ENCODE data around the gene TBX3.

The TBX3 gene

GRCh38 chr12:114684870-114685273 lies 897 bp upstream of the TBX3 start:
- in situ Hi-C loops (cut with HindIII; ENCODE audit: low sequenced_read_pairs): loop anchor here (5.0 kb wide), 3 partner anchors 42 to 217 kb away; no protein-coding TSS in a partner anchor

DNA sequence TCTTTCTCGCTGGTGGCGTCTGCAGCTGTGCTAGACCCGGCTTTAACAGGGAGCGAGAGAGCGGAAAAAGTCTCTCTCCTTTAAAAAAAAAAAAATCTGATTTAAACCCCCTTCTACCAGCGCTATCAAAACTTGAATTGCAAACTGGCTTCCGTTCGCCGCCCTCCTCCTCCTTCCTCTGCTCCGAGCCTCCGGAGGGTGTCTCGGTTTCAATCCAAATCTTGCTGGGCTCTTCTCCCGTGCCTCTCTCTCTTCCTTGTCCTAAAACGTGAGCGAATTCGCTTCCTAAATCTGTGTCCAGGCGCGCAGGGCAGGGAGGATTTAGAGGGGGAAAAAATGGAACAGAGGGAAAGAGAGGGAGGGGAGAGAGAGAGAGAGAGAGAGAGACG lies 272 bp downstream of the TBX3 start:
- in situ Hi-C loops (cut with HindIII; ENCODE audit: low sequenced_read_pairs): no loop called here

GRCh38 chr12:114682785-114683708 lies 928 bp downstream of the TBX3 start:
- in situ Hi-C loops (cut with HindIII; ENCODE audit: low sequenced_read_pairs): no loop called here

- in situ Hi-C loops (cut with HindIII; ENCODE audit: low sequenced_read_pairs): no loop called here
These were observed 1.7 kb downstream of the TBX3 start for GRCh38 chr12:114682106-114682784.

- in situ Hi-C loops (cut with HindIII; ENCODE audit: low sequenced_read_pairs): no loop called here
These were observed 2.7 kb downstream of the TBX3 start for GRCh38 chr12:114681116-114681871.

DNA sequence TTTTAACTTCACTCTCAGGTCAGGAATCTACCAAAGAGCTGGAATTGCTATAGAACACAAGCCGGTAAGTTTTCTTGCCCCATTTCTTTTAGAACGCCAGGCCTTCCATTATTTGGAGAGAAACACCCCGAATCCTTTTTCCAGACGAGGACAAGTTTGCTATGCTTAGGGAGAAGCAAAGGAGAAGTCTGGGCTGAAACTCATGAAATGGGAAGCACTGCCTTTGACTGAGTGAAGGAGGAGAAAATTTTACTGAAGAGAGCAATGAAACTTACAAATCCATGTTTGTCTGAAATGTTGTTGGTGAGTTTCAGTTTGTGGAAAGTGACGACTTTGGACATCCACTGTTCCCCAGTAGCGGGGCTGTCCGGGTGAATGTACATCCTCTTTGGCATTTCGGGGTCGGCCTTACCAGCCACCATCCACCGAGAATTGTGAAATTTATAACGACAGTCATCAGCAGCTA lies 3.3 kb downstream of the TBX3 start:
- in situ Hi-C loops (cut with HindIII; ENCODE audit: low sequenced_read_pairs): no loop called here

DNA sequence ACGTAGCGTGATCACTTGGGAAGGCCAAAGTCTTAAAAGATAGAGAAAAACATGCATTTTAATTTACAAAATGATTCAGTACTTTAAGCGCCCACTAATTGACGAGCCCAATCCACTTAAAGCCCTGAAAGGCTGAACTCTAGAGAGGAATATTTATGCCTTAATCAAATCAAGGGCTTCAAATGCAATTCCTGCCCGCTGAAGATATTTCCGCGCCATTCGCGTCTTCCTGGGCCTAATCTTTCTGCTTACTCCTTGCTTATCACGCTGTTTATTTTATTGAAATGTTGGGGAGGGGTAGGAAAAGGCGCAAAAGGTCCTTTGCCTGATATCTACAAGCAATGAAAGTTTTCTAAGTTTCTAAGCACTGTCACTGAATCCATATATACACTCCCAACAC lies 4.0 kb downstream of the TBX3 start:
- in situ Hi-C loops (cut with HindIII; ENCODE audit: low sequenced_read_pairs): loop anchor here (5.0 kb wide), 1 partner anchor 467 kb away; no protein-coding TSS in a partner anchor

GRCh38 chr12:114679452-114679875 lies 4.5 kb downstream of the TBX3 start:
- in situ Hi-C loops (cut with HindIII; ENCODE audit: low sequenced_read_pairs): loop anchor here (5.0 kb wide), 1 partner anchor 468 kb away; no protein-coding TSS in a partner anchor

GRCh38 chr12:114678718-114679117 lies 5.3 kb downstream of the TBX3 start:
- in situ Hi-C loops (cut with HindIII; ENCODE audit: low sequenced_read_pairs): loop anchor here (5.0 kb wide), 1 partner anchor 469 kb away; no protein-coding TSS in a partner anchor

GRCh38 chr12:114678028-114678427 lies 5.9 kb downstream of the TBX3 start:
- in situ Hi-C loops (cut with HindIII; ENCODE audit: low sequenced_read_pairs): loop anchor here (5.0 kb wide), 1 partner anchor 469 kb away; no protein-coding TSS in a partner anchor

- in situ Hi-C loops (cut with HindIII; ENCODE audit: low sequenced_read_pairs): loop anchor here (5.0 kb wide), 1 partner anchor 471 kb away; no protein-coding TSS in a partner anchor
These were observed 7.7 kb downstream of the TBX3 start for GRCh38 chr12:114676142-114676741.

DNA sequence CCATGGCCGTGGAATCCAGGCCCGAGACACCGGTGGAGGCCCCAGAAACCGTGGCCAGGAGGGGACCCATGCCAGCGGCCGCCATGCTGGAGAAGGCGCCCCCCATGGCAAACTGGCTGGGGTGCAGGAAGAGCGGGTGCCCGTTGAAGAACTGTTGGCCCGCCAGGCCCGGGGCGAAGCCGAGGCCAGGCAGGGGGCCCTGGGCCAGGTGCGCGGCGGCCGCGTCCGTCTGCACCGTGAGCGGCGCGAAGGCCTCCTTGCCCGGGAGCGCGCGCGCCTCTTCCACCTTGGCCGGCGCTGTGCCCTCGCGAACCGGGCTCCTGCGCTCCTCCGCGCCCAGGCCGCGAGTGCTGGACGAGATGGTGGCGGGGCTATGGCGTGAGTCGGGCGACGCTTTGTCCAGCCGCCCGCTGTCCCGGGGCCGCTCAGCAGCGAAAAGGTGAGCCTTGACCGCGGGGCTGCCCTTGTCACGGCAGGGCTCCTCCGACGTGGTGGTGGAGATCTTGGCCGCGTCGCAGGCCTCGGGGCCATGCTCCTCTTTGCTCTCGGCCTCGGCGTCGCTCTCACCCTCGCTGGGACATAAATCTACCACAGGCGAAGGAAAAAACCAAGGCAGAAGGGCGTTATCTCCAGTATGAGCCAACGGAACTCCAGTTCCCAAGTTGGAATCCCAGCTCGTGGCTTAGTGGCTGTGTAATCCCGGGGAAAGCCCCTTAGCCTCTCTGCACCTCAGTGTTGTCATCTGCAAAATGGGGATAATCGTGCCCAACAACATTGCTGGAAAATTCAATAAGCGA lies 9.5 kb downstream of the TBX3 start:
- in situ Hi-C loops (cut with HindIII; ENCODE audit: low sequenced_read_pairs): loop anchor here (5.0 kb wide), 1 partner anchor 473 kb away; no protein-coding TSS in a partner anchor

- in situ Hi-C loops (cut with HindIII; ENCODE audit: low sequenced_read_pairs): no loop called here
These were observed 10.1 kb downstream of the TBX3 start for GRCh38 chr12:114673901-114674250.

- in situ Hi-C loops (cut with HindIII; ENCODE audit: low sequenced_read_pairs): no loop called here
These were observed 10.7 kb downstream of the TBX3 start for GRCh38 chr12:114673169-114673833.

DNA sequence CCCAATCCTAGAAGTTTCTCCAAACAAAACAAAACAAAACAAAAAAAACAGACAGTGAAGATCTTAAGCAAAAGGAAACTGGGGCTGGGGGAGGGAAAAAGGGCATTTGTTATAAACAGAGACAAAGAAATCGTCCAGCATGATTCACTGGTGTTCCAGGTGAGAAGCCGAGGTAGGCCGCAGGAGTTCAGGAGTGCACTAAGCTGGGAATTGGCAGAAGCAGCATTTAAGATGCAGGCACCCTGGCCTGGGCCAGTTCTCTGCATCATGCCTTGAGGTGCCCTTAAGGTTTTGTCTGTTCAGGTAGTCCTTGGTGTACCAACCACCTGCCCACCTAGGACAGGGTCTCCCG lies 11.2 kb downstream of the TBX3 start:
- in situ Hi-C loops (cut with HindIII; ENCODE audit: low sequenced_read_pairs): no loop called here

DNA sequence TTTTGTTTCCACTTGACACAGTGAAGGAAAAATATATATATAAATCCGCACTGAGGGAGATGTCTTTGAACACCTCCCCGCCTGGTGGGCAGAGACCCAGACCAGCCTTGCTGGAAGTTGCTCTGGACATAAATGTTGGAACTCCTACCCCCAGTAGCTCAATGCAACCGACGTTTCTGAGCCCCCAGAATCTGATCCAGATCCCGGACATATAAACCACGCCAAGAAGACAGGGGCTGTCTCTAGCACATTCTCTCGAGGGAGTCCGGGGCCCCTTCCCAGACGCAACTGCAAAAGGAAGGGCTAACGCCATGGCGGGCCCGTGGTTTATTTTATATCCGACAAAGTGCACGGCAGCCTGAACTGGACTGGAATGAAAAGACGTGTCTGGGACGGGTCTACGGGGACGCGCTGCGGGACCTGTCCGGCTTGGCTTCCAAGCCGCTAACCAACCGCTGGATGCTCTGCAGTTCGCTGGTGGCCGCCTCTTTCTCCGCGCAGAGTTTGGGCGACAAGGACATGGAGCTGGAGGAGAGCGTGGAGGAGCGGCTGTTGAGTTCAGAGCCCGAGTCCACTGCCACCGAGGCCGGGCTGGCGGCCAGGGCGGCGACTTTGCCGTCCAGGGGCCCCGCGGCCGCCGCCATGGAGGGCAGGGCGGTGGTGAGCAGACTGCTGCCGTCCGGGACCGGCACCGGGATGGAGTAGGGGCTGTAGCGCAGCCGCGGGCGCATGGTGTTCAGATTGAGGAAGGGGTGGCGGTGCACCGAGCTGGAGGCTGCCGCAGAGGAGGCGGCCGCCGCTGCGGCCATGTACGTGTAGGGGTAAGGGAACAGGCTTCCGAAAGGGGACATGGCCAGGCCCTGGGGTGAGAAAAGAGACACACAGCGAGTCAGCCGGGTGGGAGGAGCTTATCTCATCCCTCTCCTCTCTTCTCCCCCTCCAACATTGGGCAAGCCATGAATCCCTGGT lies 12.2 kb downstream of the TBX3 start:
- in situ Hi-C loops (cut with HindIII; ENCODE audit: low sequenced_read_pairs): no loop called here

DNA sequence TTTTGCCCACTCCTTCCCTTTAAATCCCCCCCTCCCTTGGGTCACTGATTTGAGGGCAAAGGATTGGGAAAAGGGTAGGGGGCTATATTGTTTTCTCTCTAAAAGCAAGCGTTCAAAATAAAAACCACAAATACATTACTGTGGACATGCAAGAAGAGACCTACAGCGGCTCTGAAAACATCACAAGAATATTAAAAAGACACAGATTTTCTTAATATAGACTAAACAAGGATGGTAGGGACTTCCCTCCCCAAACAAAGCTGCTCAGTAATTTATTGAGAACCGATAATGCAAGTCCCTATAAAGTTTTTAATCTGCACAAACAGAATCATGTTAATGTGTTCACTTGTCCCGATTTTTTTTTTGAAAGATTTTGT lies 12.9 kb downstream of the TBX3 start:
- in situ Hi-C loops (cut with HindIII; ENCODE audit: low sequenced_read_pairs): no loop called here

Measured in endothelial cell of hepatic sinusoid (primary cell).